HG03280 (cell line): ENCODE results near the gene SLC39A10.
"Not testable (repeated sequence)": the region's sequence is repeated elsewhere in the genome, so short reads cannot be mapped to it uniquely, and the experiment has no call there.

ENCODE experiments used
- ATAC-seq: cut with Tn5 transposase; IDR thresholded peaks from one replicate; pipeline ENCODE4 v1.9.1; 2021; ENCODE audit warnings: mild to moderate bottlenecking, moderate library complexity; ENCODE audit not compliant: unreplicated experiment

The SLC39A10 gene

DNA sequence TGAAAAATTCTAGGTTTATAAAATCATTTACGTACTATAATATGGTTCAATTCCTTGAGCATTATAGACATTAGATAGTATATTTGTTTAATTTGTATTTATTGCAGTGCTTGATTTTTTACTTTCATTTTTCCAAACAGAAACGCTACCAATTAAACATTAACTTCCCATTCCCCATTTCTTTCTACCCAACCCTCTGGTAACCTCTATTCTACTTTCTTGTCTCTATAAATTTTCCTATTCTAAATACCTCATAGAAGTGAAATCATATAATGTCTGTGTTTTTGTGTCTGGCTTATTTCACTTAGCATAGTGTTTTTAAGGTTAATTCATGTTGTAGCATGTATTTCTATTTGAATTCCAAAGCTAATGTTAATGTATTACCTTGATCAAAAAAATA is 11.6 kb upstream of the SLC39A10 start:
- no peak for ATAC-seq

DNA sequence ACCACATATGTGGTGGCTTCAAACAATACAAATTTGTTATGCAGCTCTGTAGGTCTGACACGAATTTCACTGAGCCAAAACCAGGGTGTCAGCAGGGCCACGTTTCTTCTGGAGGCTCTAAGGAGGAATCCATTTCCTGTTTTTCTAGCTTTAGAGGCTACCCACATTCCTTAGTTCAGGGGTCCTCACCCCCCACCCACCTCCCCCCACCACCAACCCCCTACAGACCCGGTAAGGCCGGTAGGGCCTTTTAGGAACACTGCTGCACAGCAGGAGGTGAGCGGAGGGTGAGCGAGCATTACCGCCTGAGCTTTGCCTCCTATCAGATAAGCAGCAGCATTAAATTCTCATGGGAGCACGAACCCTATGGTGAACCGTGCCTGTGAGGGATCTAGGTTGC is 10.6 kb upstream of the SLC39A10 start:
- ATAC-seq, result no peak

- ATAC-seq, result no peak
Measured at GRCh38 chr2:195647302-195647701, 9.7 kb upstream of the SLC39A10 start.

GRCh38 chr2:195648370-195648769 is 8.7 kb upstream of the SLC39A10 start:
- not testable (repeated sequence) for ATAC-seq

GRCh38 chr2:195648787-195649186 is 8.2 kb upstream of the SLC39A10 start:
- no peak for ATAC-seq

DNA sequence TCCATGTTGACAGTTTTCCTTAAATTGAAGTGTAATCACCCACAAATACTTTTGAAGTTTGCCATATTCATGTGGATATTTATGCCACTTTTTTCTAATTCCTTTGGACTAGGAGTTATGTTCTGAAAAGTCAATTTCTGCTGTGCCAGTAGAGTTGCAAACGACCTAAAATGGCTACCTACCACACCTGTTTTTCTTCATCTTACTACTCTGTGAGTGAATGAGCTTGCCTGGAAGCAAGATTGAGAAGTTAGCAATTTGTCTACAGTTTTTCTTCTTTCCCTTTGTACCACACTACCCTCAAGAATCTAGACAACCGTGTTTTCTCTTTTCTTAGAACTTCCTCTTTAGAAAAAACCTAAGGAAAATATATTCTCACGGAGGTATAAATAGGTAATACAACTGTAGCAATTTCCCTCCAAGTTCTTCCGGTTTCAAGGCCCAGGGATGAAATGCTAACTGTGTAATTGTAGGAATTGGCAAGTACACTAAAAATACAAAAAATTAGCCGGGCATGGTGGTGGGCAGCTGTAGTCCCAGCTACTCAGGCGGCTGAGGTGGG is 7.3 kb upstream of the SLC39A10 start:
- ATAC-seq, result peak; percentile 29

DNA sequence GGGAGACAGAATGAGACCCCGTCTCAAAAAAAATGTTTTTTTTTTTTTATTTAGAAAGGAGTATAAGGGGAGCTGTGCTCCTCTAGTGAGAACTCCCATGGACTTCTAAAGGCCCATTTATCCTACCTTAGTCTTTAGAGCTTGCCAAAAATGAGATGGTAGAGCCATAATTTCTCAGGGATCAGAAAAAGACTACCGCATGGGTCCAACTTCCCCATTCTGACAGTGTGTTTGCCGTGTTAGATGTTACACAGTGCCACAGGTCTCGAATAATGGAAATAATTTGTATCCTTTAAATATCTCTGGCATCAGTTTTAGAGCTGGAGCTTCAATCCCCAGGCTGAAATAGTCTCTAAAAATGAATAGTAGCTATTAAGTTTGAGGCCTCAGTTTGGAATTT is 6.0 kb upstream of the SLC39A10 start:
- ATAC-seq, result no peak

DNA sequence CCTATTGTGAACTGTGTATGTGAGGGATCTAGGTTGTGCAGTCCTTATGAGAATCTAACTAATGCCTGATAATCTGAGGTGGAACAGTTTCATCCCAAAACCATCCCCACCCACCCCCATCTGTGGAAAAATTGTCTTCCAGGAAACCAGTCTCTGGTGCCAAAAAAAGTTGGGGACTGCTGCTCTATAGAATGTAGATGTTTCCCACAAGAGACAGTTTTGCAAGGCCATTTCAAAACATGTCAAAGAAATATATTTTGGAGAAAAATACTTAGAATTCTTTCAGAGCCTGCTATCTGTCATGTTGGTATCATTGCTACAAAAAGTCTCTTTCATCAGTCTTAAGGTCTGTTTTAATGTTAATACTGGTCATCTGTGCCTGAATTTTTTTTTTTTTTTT is 4.1 kb upstream of the SLC39A10 start:
- no peak for ATAC-seq

DNA sequence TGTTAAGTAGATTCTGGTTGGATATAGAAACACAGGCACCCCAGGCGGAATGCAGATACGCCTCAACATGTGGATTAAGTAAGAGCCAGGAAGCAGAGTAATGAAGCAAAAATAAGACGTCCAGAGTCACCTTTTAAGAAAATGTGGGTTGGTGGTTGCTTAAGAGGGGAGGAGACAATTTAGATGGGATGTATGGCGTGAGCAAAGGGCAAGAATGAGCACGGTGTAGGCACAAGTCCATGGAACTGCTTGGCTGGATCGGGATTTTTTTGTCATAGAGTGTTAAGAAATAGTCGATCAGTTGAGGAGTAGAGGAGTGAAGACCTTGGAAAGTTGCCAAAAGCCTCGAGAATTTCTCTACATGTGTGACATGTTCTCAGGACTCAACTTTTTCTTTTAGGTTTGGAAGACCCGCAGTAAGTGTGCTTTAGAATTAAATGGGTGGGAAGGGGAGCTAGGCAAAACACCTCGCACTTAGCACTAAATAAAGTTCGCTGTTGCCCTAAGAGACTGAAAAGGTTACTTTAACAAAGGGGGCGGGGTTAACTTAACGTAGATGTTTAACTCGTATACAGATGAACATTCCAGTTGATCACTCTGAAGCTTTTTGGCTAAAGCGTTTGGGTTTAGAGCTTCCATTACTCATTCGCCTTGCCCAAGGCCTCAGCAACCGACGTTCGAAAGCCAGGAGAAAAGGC is 716 bp upstream of the SLC39A10 start:
- ATAC-seq, result no peak

- ATAC-seq, result peak; percentile 23
Measured at GRCh38 chr2:195657634-195658540, 861 bp downstream of the SLC39A10 start.

DNA sequence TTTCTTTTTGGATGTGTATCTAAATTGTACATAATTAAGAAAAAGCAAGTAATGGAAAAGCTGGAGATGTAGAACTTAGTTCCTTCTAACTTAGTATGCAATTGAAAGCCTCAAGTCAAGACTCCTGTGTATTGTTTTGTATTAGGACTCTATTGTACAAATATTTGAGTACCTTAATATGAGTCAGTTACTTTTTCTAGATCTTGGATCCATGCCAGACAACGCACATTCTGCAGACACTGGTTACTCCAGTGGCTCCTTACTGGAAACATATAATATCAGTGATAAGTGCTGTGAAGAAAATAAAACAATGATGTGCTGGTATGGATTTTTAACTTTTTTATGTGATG is 1.5 kb downstream of the SLC39A10 start:
- no peak for ATAC-seq

GRCh38 chr2:195659114-195659513 is 2.1 kb downstream of the SLC39A10 start:
- ATAC-seq, result no peak

DNA sequence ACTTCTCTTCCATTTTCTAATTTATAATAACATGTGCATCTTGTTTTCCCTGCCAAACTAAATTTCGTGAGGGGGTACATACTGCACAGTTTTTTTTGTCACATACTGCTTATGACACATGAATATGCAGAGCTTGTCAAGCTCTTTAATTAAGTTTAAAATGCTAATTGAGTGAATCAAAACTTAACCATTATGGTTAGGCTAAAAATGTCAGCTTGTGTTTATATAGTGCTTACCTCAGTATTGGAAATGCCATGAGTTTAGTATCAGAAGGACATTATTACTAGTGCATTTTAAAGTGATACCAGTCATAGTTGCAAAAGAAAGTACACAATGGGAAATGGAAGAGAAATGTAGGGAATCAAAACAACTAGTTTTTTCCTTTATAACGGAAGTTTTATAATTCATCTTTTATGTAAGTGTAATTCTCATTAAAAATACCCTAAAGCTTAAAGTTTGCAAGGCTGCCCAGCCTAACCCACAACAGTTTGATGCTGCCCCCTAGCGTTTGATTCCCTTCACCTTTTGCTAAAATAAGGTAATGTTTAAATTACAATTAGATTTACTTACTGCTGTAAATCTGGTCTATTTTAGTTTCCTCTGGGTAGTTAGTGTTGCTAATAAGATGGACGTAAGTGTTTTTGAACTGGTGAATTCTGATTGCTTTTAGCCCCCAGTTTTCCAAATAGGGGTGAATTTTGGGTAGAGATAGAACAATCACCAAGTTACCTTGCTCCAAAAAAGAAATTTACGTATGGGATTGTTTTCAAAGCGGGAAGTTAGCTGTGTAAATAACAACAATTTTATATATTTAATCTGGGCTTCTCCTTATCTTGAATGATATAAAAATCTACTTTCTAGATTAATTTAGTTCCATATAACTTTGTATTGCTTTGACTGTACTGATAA is 3.2 kb downstream of the SLC39A10 start:
- ATAC-seq, result no peak

GRCh38 chr2:195662138-195662537 is 5.1 kb downstream of the SLC39A10 start:
- ATAC-seq, result no peak

- no peak for ATAC-seq
Measured at GRCh38 chr2:195663007-195663406, 6.0 kb downstream of the SLC39A10 start.

- no peak for ATAC-seq
Measured at GRCh38 chr2:195664528-195664927, 7.5 kb downstream of the SLC39A10 start.

DNA sequence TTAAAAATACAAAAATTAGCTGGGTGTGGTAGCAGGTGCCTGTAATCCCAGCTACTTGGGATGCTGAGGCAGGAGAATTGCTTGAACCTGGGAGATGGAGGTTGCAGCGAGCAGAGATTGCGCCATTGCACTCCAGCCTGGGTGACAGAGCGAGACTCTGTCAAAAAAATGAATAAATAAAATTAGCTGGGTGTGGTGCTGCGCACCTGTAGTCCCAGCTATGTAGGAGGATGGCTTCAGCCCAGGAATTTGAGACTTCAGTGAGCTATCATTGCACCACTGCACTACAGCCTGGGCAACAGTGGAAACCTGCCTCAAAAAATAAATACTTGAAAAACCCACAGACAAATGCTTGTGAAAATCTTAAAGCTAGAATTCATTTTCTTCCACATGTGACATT is 8.1 kb downstream of the SLC39A10 start:
- not testable (repeated sequence) for ATAC-seq

GRCh38 chr2:195666113-195666712 is 9.2 kb downstream of the SLC39A10 start:
- ATAC-seq, result no peak

DNA sequence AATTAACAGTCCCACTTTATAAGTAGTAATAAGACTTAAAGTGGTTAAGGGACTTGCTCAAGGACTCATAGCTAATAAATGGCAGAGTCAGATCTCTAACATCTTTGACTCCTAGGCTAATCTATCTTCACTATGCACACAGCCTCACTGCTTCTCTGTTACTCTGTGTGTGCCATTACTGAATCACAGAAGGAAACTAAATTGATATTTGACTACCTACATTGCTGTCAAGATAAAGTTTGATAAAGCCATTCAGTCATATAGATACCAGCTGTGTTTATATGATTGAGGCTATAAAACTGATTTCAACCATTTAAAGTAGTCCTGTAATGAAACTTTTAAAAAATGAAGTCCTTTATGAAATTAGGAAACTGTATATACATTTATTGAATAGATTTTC is 10.9 kb downstream of the SLC39A10 start:
- ATAC-seq, result no peak

DNA sequence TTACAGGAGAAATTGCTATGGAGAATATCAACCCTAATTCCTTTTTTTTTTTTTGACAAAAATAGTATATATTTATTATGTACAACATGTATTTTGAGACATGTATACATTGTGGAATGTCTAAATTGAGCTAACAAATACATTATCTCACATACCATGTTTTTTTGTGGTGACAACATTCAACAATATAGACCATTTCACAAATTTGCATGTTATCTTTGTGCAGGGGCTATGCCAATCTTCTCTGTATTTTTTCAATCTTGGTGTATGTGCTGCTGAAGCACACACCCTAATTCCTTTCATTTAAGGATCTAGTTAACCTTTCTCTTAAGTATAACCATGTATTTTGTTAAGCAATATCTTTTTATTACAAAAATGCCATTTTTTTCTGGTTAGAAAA is 13.2 kb downstream of the SLC39A10 start:
- no peak for ATAC-seq

GRCh38 chr2:195671563-195671962 is 14.5 kb downstream of the SLC39A10 start:
- ATAC-seq, result no peak
